ENCODE measurements around the gene ZIC4. TPM values are rescaled to one million over a fixed set of nuclear protein-coding genes. Genes with fewer than 3 reads are reported as not detected.
A peak's percentile ranks its signal among the peaks of the same experiment; 100 is the strongest.

The ZIC4 gene
- total and polyA plus RNA-seq, 2 donors (not counting 1 experiment from before 2014, with no cell fraction given) = not detected

DNA sequence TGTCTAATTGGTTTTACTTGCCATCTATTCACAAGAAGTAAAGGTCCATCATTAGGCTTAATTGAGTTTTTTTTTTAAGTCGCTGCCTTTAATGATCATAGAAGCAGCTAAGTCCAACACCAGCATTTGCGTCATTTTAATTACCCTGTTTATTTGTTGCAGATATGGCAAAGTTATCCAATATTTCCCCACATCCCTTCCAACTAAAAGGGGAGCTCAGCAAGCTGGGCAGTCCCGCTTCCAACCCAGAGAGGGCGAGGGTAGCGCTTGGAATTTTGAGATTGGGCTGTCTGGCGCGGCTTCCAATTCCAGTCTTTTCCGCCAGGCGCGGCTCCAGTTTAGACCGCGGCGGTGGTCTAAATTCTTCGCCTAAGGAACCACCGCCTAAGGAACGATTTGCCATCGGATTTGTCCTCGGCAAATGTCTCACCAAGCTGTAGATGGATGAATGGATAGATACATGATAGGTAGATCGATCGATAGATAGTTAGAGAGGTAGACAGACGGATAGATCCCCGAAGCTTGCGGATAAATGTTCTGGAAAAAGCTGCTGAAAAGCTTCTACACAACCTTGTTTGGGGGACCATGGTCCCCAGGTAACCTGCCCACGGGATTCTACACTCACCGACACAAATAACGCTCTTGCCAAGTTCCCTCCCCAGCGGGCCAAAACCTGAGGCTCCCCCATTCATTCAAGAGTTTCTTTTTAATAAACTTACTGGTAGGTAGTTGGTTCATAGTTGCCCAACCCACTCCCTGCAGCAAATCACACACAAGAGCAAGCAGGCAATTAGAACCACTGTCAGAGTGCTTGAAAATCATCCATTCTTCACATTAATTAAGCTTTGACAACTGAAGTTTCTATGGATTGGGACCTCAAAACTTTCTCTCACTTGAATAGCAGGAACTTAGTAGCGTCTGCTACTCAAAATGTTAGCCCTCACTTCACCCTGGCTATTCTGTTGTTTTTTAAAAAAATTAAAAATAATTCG is 49.1 kb downstream of the ZIC4 start:
- peaks cover 71% of the 10 kb centered on the region for H3K27me3 ChIP-seq (ENCODE audit: control insufficient read depth, insufficient read depth, low read length)
- H3K9me3 ChIP-seq (ENCODE audit: control insufficient read depth, insufficient read depth, low read depth, low read length) = no peaks in the 10 kb centered on the region
- no peak for DNase-seq (ENCODE audit: low read depth in 2 of 2)
- no peak overlapping the region for H3K4me3 ChIP-seq (replicated peaks in 1 of 4; ENCODE audit: control extremely low read depth in 1 of 4, insufficient read depth in 1 of 4, low read depth in 3 of 4, low read length in 4 of 4)
- H3K27ac ChIP-seq (ENCODE audit: insufficient read depth, low read length) = no peak overlapping the region
- H3K9ac ChIP-seq (ENCODE audit: insufficient read depth, low read length) = no peak overlapping the region
- H2AFZ ChIP-seq (ENCODE audit: low read length) = no peak overlapping the region
- no peaks in the 10 kb centered on the region for H3K79me2 ChIP-seq (ENCODE audit: control insufficient read depth, insufficient read depth, low read length)
- no peaks in the 10 kb centered on the region for H3K36me3 ChIP-seq (ENCODE audit: control insufficient read depth, insufficient read depth, low read length)
- H4K20me1 ChIP-seq (ENCODE audit: control insufficient read depth, extremely low read depth, insufficient read depth, low read length) = no peaks in the 10 kb centered on the region
- H3K4me1 ChIP-seq (ENCODE audit: control insufficient read depth, extremely low read depth, insufficient read depth, low read length) = no peaks in the 10 kb centered on the region
- H3K4me2 ChIP-seq (ENCODE audit: extremely low read depth, insufficient read depth, low read length) = no peak overlapping the region
- TF ChIP-seq EZH2 (IDR thresholded peaks at IDR 0.05; ENCODE audit: low read length, missing control alignments) = peak; percentile 63
- TF ChIP-seq, protein P1, sequence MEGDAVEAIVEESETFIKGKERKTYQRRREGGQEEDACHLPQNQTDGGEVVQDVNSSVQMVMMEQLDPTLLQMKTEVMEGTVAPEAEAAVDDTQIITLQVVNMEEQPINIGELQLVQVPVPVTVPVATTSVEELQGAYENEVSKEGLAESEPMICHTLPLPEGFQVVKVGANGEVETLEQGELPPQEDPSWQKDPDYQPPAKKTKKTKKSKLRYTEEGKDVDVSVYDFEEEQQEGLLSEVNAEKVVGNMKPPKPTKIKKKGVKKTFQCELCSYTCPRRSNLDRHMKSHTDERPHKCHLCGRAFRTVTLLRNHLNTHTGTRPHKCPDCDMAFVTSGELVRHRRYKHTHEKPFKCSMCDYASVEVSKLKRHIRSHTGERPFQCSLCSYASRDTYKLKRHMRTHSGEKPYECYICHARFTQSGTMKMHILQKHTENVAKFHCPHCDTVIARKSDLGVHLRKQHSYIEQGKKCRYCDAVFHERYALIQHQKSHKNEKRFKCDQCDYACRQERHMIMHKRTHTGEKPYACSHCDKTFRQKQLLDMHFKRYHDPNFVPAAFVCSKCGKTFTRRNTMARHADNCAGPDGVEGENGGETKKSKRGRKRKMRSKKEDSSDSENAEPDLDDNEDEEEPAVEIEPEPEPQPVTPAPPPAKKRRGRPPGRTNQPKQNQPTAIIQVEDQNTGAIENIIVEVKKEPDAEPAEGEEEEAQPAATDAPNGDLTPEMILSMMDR (conservative IDR thresholded peaks at IDR 0.05 in 1 of 2, IDR thresholded peaks at IDR 0.05 in 1 of 2; ENCODE audit: low read depth in 1 of 2, low read length in 2 of 2) = peak in 1 of 2 donors; percentile 10

DNA sequence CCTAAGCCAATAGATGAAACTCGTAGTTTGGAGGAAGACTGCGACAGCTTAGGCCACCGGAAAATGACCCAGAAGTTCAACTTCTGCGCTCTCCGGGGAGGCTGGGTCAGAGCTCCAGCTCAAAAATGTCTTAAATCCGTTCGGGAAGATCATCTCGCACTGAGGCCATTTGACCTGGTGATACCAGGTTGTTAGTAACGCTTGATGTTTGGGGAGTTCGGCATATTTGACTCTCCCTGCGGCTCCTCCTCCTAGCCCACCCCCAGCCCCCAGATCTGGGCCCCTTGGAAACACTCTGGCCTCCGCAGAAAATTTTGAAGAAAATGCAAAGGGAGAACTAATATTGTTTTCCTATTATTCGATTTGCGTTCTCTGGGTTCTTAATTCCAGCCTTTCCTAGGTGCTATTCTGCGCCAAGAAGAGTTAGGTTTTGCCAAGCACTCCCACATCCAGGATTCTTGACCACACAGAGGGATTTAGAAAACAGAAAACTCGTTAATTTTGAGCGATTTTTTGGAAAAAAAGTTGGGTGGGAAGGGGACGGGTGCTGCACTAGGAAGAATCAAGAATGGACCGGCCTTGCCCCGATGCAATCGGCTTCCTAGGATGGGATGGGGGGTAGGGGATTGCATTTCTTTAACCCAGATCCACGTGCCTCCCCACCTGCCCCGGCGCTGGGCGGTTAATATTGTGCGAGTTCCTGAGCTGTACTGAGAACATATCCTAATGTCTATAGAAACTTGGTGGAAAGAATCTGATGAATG is 50.0 kb downstream of the ZIC4 start:
- H3K36me3 ChIP-seq (ENCODE audit: control insufficient read depth, insufficient read depth, low read length) = no peaks in the 10 kb centered on the region
- TF ChIP-seq, protein P1 (conservative IDR thresholded peaks at IDR 0.05 in 1 of 2, IDR thresholded peaks at IDR 0.05 in 1 of 2; ENCODE audit: low read depth in 1 of 2, low read length in 2 of 2) = no peak
- TF ChIP-seq EZH2 (IDR thresholded peaks at IDR 0.05; ENCODE audit: low read length, missing control alignments) = no peak
- no peaks in the 10 kb centered on the region for H3K4me1 ChIP-seq (ENCODE audit: control insufficient read depth, extremely low read depth, insufficient read depth, low read length)
- no peak overlapping the region for H3K9ac ChIP-seq (ENCODE audit: insufficient read depth, low read length)
- no peaks in the 10 kb centered on the region for H4K20me1 ChIP-seq (ENCODE audit: control insufficient read depth, extremely low read depth, insufficient read depth, low read length)
- H2AFZ ChIP-seq (ENCODE audit: low read length) = no peak overlapping the region
- H3K4me2 ChIP-seq (ENCODE audit: extremely low read depth, insufficient read depth, low read length) = no peak overlapping the region
- H3K9me3 ChIP-seq (ENCODE audit: control insufficient read depth, insufficient read depth, low read depth, low read length) = no peaks in the 10 kb centered on the region
- no peaks in the 10 kb centered on the region for H3K79me2 ChIP-seq (ENCODE audit: control insufficient read depth, insufficient read depth, low read length)
- no peak overlapping the region for H3K4me3 ChIP-seq (replicated peaks in 1 of 4; ENCODE audit: control extremely low read depth in 1 of 4, insufficient read depth in 1 of 4, low read depth in 3 of 4, low read length in 4 of 4)
- H3K27ac ChIP-seq (ENCODE audit: insufficient read depth, low read length) = no peak overlapping the region
- H3K27me3 ChIP-seq (ENCODE audit: control insufficient read depth, insufficient read depth, low read length) = peaks cover 71% of the 10 kb centered on the region
- no peak for DNase-seq (ENCODE audit: low read depth in 2 of 2)

DNA sequence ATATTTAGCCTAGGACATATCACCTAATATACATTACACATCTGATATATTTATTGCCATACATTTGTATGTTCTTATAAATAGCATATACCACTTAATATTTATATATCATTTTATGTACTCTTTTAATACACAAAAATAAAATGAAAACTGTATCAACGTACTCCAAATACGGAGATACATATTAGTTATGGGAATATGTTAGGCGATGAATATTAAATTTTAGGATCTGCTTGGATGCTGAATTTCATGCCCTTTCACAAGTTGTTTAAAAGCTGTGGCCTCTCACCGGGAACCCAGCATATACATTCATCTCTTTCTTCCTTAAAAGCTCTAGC is 50.6 kb downstream of the ZIC4 start:
- no peaks in the 10 kb centered on the region for H3K9me3 ChIP-seq (ENCODE audit: control insufficient read depth, insufficient read depth, low read depth, low read length)
- no peak overlapping the region for H2AFZ ChIP-seq (ENCODE audit: low read length)
- no peak overlapping the region for H3K4me3 ChIP-seq (replicated peaks in 1 of 4; ENCODE audit: control extremely low read depth in 1 of 4, insufficient read depth in 1 of 4, low read depth in 3 of 4, low read length in 4 of 4)
- TF ChIP-seq EZH2 (IDR thresholded peaks at IDR 0.05; ENCODE audit: low read length, missing control alignments) = no peak
- TF ChIP-seq, protein P1 (conservative IDR thresholded peaks at IDR 0.05 in 1 of 2, IDR thresholded peaks at IDR 0.05 in 1 of 2; ENCODE audit: low read depth in 1 of 2, low read length in 2 of 2) = no peak
- H3K4me2 ChIP-seq (ENCODE audit: extremely low read depth, insufficient read depth, low read length) = no peak overlapping the region
- no peaks in the 10 kb centered on the region for H3K36me3 ChIP-seq (ENCODE audit: control insufficient read depth, insufficient read depth, low read length)
- no peak overlapping the region for H3K9ac ChIP-seq (ENCODE audit: insufficient read depth, low read length)
- H4K20me1 ChIP-seq (ENCODE audit: control insufficient read depth, extremely low read depth, insufficient read depth, low read length) = no peaks in the 10 kb centered on the region
- H3K4me1 ChIP-seq (ENCODE audit: control insufficient read depth, extremely low read depth, insufficient read depth, low read length) = no peaks in the 10 kb centered on the region
- peaks cover 69% of the 10 kb centered on the region for H3K27me3 ChIP-seq (ENCODE audit: control insufficient read depth, insufficient read depth, low read length)
- H3K27ac ChIP-seq (ENCODE audit: insufficient read depth, low read length) = no peak overlapping the region
- no peak for DNase-seq (ENCODE audit: low read depth in 2 of 2)
- H3K79me2 ChIP-seq (ENCODE audit: control insufficient read depth, insufficient read depth, low read length) = no peaks in the 10 kb centered on the region
